ENCODE data around the gene TACR1. TPM values are rescaled to one million over a fixed set of nuclear protein-coding genes. Genes with fewer than 3 reads are reported as not detected.

TACR1 gene
- total and polyA plus RNA-seq, 9 donors, result 0.07 to 0.54 (median 0.24) TPM

- Histone ChIP-seq H3K4me3 (ENCODE audit: low read length) (no peak overlapping the region), H3K9me3 (replicated peaks; ENCODE audit: control insufficient read depth, low read depth, low read length) (no peaks in the 10 kb centered on the region), H3K27me3 (ENCODE audit: control insufficient read depth, insufficient read depth, low read length) (no peaks in the 10 kb centered on the region), H3K4me1 (ENCODE audit: control insufficient read depth, insufficient read depth, low read length) (no peaks in the 10 kb centered on the region), H3K27ac (ENCODE audit: low read length) (no peak overlapping the region), H3K36me3 (ENCODE audit: control insufficient read depth, insufficient read depth, low read length) (no peaks in the 10 kb centered on the region)
- WGBS (ENCODE audit: insufficient coverage), result no CpG with 5 or more reads among the region's 3 CpGs
- no peak for DNase-seq
These were observed 99.1 kb downstream of the TACR1 start for GRCh38 chr2:75100011-75100800.

GRCh38 chr2:75099521-75099922, 99.8 kb downstream of the TACR1 start:
- Histone ChIP-seq H3K36me3 (ENCODE audit: control insufficient read depth, insufficient read depth, low read length) (no peaks in the 10 kb centered on the region), H3K4me1 (ENCODE audit: control insufficient read depth, insufficient read depth, low read length) (no peaks in the 10 kb centered on the region), H3K4me3 (ENCODE audit: low read length) (no peak overlapping the region), H3K27ac (ENCODE audit: low read length) (no peak overlapping the region), H3K9me3 (replicated peaks; ENCODE audit: control insufficient read depth, low read depth, low read length) (no peaks in the 10 kb centered on the region), H3K27me3 (ENCODE audit: control insufficient read depth, insufficient read depth, low read length) (no peaks in the 10 kb centered on the region)
- WGBS (ENCODE audit: insufficient coverage), result 43% methylated on average over 4 of the region's 4 CpGs
- no peak for DNase-seq

- DNase-seq, result peak; percentile 25
- no peak overlapping the region for H3K4me3 ChIP-seq (ENCODE audit: low read length)
- WGBS (ENCODE audit: insufficient coverage), result 47% methylated on average over 2 of the region's 2 CpGs
- H3K4me1 ChIP-seq (ENCODE audit: control insufficient read depth, insufficient read depth, low read length), result no peaks in the 10 kb centered on the region
- no peaks in the 10 kb centered on the region for H3K27me3 ChIP-seq (ENCODE audit: control insufficient read depth, insufficient read depth, low read length)
- no peak overlapping the region for H3K27ac ChIP-seq (ENCODE audit: low read length)
- H3K9me3 ChIP-seq (replicated peaks; ENCODE audit: control insufficient read depth, low read depth, low read length), result no peaks in the 10 kb centered on the region
- H3K36me3 ChIP-seq (ENCODE audit: control insufficient read depth, insufficient read depth, low read length), result no peaks in the 10 kb centered on the region
These were observed 100.5 kb downstream of the TACR1 start for GRCh38 chr2:75098856-75099255.

- WGBS (ENCODE audit: insufficient coverage), result no CpG with 5 or more reads among the region's 1 CpG
- Histone ChIP-seq H3K9me3 (replicated peaks; ENCODE audit: control insufficient read depth, low read depth, low read length) (no peaks in the 10 kb centered on the region), H3K27ac (ENCODE audit: low read length) (no peak overlapping the region), H3K36me3 (ENCODE audit: control insufficient read depth, insufficient read depth, low read length) (no peaks in the 10 kb centered on the region), H3K4me1 (ENCODE audit: control insufficient read depth, insufficient read depth, low read length) (no peaks in the 10 kb centered on the region), H3K27me3 (ENCODE audit: control insufficient read depth, insufficient read depth, low read length) (no peaks in the 10 kb centered on the region), H3K4me3 (ENCODE audit: low read length) (no peak overlapping the region)
- DNase-seq, result no peak
These were observed 101.5 kb downstream of the TACR1 start for GRCh38 chr2:75097831-75098230.

- no peaks in the 10 kb centered on the region for H3K4me1 ChIP-seq (ENCODE audit: control insufficient read depth, insufficient read depth, low read length)
- H3K27me3 ChIP-seq (ENCODE audit: control insufficient read depth, insufficient read depth, low read length), result no peaks in the 10 kb centered on the region
- DNase-seq, result no peak
- no CpG with 5 or more reads among the region's 1 CpG for WGBS (ENCODE audit: insufficient coverage)
- H3K4me3 ChIP-seq (ENCODE audit: low read length), result no peak overlapping the region
- H3K9me3 ChIP-seq (replicated peaks; ENCODE audit: control insufficient read depth, low read depth, low read length), result no peaks in the 10 kb centered on the region
- H3K27ac ChIP-seq (ENCODE audit: low read length), result no peak overlapping the region
- H3K36me3 ChIP-seq (ENCODE audit: control insufficient read depth, insufficient read depth, low read length), result no peaks in the 10 kb centered on the region
These were observed 104.9 kb downstream of the TACR1 start for GRCh38 chr2:75094405-75094804.

GRCh38 chr2:75090770-75091515, 108.4 kb downstream of the TACR1 start:
- Histone ChIP-seq H3K36me3 (ENCODE audit: control insufficient read depth, insufficient read depth, low read length) (no peaks in the 10 kb centered on the region), H3K4me3 (ENCODE audit: low read length) (no peak overlapping the region), H3K27me3 (ENCODE audit: control insufficient read depth, insufficient read depth, low read length) (no peaks in the 10 kb centered on the region), H3K9me3 (replicated peaks; ENCODE audit: control insufficient read depth, low read depth, low read length) (no peaks in the 10 kb centered on the region), H3K27ac (ENCODE audit: low read length) (no peak overlapping the region), H3K4me1 (ENCODE audit: control insufficient read depth, insufficient read depth, low read length) (no peaks in the 10 kb centered on the region)
- WGBS (ENCODE audit: insufficient coverage), result 90% methylated on average over 2 of the region's 5 CpGs
- DNase-seq, result no peak

- Histone ChIP-seq H3K27ac (ENCODE audit: low read length) (no peak overlapping the region), H3K27me3 (ENCODE audit: control insufficient read depth, insufficient read depth, low read length) (no peaks in the 10 kb centered on the region), H3K36me3 (ENCODE audit: control insufficient read depth, insufficient read depth, low read length) (no peaks in the 10 kb centered on the region), H3K4me3 (ENCODE audit: low read length) (no peak overlapping the region), H3K4me1 (ENCODE audit: control insufficient read depth, insufficient read depth, low read length) (no peaks in the 10 kb centered on the region), H3K9me3 (replicated peaks; ENCODE audit: control insufficient read depth, low read depth, low read length) (no peaks in the 10 kb centered on the region)
- no peak for DNase-seq
- 63% methylated on average over 3 of the region's 3 CpGs for WGBS (ENCODE audit: insufficient coverage)
These were observed 109.8 kb downstream of the TACR1 start for GRCh38 chr2:75089471-75089870.

- no peak for DNase-seq
- H3K9me3 ChIP-seq (replicated peaks; ENCODE audit: control insufficient read depth, low read depth, low read length), result no peaks in the 10 kb centered on the region
- no peaks in the 10 kb centered on the region for H3K27me3 ChIP-seq (ENCODE audit: control insufficient read depth, insufficient read depth, low read length)
- 64% methylated on average over 1 of the region's 3 CpGs for WGBS (ENCODE audit: insufficient coverage)
- no peak overlapping the region for H3K27ac ChIP-seq (ENCODE audit: low read length)
- H3K4me1 ChIP-seq (ENCODE audit: control insufficient read depth, insufficient read depth, low read length), result no peaks in the 10 kb centered on the region
- no peaks in the 10 kb centered on the region for H3K36me3 ChIP-seq (ENCODE audit: control insufficient read depth, insufficient read depth, low read length)
- no peak overlapping the region for H3K4me3 ChIP-seq (ENCODE audit: low read length)
These were observed 110.5 kb downstream of the TACR1 start for GRCh38 chr2:75088791-75089190.

- WGBS (ENCODE audit: insufficient coverage), result 29% methylated on average over 2 of the region's 2 CpGs
- Histone ChIP-seq H3K27me3 (ENCODE audit: control insufficient read depth, insufficient read depth, low read length) (no peaks in the 10 kb centered on the region), H3K9me3 (replicated peaks; ENCODE audit: control insufficient read depth, low read depth, low read length) (no peaks in the 10 kb centered on the region), H3K4me1 (ENCODE audit: control insufficient read depth, insufficient read depth, low read length) (no peaks in the 10 kb centered on the region), H3K36me3 (ENCODE audit: control insufficient read depth, insufficient read depth, low read length) (no peaks in the 10 kb centered on the region), H3K4me3 (ENCODE audit: low read length) (no peak overlapping the region), H3K27ac (ENCODE audit: low read length) (no peak overlapping the region)
- DNase-seq, result peak; percentile 49
These were observed 111.6 kb downstream of the TACR1 start for GRCh38 chr2:75087736-75088135.

GRCh38 chr2:75079575-75079974, 119.7 kb downstream of the TACR1 start:
- DNase-seq, result no peak
- no peaks in the 10 kb centered on the region for H3K9me3 ChIP-seq (replicated peaks; ENCODE audit: control insufficient read depth, low read depth, low read length)
- H3K36me3 ChIP-seq (ENCODE audit: control insufficient read depth, insufficient read depth, low read length), result no peaks in the 10 kb centered on the region
- H3K4me3 ChIP-seq (ENCODE audit: low read length), result no peak overlapping the region
- no peaks in the 10 kb centered on the region for H3K27me3 ChIP-seq (ENCODE audit: control insufficient read depth, insufficient read depth, low read length)
- 40% methylated on average over 1 of the region's 1 CpG for WGBS (ENCODE audit: insufficient coverage)
- H3K27ac ChIP-seq (ENCODE audit: low read length), result no peak overlapping the region
- peaks cover 9% of the 10 kb centered on the region for H3K4me1 ChIP-seq (ENCODE audit: control insufficient read depth, insufficient read depth, low read length)

All from muscle of leg (tissue), 11 donors.